CD1c-positive myeloid dendritic cell (primary cell): ENCODE results near the gene KCNAB1.

Experiments used
- DNase-seq: peaks from one replicate; pipeline ENCODE4 v3.0.0-alpha.2; 2016; ENCODE audit errors: extremely low spot score

Gene KCNAB1

DNA sequence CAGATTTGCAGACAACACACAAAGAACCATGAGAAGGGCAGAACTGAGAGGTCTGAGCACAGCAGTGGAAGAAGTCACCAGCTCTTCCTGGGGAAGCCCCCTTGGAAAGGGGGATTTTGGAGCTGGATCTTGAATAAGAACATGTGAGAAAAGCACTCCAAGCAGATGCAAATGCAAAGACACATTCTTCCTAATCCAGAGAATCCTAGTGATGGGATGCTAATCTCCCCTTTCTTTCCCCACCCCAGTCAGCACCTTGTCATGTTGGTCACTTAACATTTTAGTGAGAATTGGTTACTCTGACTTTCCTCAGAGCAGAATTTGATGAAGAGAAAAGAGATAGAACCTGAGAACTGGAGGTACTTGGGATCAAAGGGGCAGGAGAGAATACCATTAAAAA lies 286.0 kb downstream of the KCNAB1 start:
- no peak for DNase-seq

GRCh38 chr3:156407617-156408225 lies 287.3 kb downstream of the KCNAB1 start:
- DNase-seq = no peak

DNA sequence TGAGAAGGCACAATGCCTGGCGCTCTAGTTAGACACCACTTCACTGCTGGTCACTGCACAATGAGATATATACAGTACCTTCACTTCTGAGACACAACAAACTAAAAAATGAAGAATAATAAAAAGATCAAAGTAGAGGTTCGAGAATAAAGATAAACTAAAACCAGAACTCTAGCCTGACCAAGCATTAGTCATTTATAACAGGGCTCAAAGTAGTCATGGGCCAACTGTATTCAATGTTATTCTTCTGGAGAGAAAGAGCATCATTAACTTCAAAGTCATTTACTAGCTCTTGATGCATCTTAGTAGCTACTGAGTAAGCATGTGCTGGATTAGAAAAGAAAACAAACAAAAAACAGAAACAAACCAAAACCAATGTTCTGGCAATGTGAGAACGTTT lies 289.3 kb downstream of the KCNAB1 start:
- no peak for DNase-seq

- no peak for DNase-seq
Measured at GRCh38 chr3:156412600-156412999, 292.2 kb downstream of the KCNAB1 start.

DNA sequence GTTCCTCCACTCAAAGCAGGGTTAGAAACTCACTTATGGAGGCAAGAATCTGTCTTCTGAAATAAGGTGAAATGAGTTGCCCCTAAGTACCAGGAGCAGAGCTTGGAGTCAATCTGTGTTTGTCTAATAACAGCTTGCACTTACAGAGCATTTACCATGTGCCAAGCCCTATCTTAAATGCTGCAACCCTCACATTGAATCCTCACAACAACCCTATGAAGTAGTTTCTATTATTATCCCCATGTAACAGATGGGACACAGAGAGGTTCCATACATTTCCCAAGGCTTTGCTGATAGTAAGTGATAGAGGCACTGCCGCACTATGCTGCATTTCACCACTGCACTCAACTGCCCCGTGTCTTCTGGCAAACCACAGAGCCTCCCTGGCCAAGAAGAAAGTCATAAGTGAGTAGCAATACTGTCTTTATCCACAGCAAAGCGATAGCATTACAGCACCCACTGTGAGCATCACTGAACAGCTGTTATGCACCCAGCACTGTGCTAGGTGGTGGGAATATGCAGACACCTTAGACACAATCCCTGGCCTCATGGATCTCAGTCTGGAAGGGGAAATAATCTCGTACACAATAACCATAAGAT lies 293.0 kb downstream of the KCNAB1 start:
- DNase-seq = no peak

- no peak for DNase-seq
Measured at GRCh38 chr3:156416846-156417558, 296.6 kb downstream of the KCNAB1 start.

GRCh38 chr3:156417559-156418132 lies 297.3 kb downstream of the KCNAB1 start:
- DNase-seq = no peak

DNA sequence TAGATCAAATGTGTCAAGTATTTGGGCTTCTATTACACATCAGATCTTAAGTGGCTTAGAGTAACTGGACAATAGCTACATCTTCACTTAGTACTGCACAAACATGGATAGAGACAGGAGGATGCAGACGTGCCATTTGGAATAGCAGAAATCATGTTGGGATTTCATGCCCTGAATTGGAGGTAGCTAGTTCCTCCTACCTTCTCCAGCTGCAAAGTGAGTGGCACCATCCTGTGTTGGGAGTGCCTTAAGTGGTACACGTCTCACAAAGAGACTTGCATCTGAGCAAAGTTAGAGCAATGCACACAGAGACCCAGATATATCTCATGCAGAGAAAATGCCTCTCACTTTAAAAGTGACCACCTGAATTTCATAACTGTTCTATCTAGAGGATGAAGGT lies 298.1 kb downstream of the KCNAB1 start:
- no peak for DNase-seq

DNA sequence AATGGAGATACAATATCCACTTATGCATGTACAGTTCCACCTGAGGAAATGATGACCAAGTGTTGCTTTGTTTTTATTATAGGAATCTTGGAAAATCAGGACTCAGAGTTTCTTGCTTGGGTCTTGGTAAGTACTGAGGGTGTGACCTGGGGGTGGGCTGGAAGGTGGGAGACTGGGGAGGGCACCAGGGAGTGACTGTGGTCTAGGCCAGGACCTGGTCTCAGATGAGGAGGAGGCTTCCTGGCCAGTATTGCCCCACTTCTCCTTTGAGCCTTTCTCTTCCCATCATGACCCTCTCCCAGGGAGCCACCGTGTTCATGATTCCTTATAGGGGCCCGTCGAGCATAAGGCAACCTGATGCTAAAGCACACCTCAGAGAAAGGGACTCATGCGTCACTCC lies 301.2 kb downstream of the KCNAB1 start:
- no peak for DNase-seq

- DNase-seq = no peak
Measured at GRCh38 chr3:156424758-156425157, 304.4 kb downstream of the KCNAB1 start.

DNA sequence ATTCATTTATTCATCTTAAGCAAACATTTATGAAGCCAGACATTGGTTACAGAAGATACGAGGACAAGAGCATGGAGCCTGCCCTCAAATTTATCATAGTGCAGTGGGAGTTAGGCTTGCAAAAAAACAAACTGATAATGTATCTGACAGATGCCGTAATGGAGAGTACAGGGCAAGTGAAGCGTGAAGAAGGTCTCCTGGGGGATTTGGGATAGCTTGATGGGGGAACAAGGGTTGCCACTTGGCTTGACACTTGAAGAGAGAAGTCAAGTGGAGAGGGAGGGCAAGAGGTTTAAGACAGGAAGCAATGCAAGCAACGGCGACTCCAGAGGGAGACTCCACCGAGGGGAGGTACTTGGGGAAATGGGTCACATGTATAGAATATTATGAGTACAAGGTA lies 305.3 kb downstream of the KCNAB1 start:
- DNase-seq = no peak

- no peak for DNase-seq
Measured at GRCh38 chr3:156429125-156429524, 308.7 kb downstream of the KCNAB1 start.

GRCh38 chr3:156431334-156432124 lies 311.2 kb downstream of the KCNAB1 start:
- DNase-seq = no peak

GRCh38 chr3:156432563-156432962 lies 312.2 kb downstream of the KCNAB1 start:
- no peak for DNase-seq

DNA sequence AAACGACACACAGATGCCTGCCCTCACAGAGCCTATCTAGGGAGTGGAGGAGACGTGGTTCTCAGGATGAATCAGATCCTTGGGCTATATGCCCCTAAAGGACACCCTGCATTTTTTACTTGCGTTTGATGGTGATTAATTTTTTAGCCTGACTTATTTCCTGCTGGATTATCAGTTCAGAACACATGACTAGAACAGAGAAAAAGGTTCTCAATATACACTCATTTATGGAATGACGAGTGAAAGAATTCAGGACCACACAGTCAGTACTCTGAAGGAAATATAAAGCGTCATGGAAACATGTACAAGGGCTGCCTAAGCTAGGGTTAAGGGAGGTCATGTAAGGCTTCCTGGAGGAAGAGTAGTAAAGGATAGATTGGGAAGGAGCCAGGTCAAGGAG lies 312.8 kb downstream of the KCNAB1 start:
- no peak for DNase-seq

DNA sequence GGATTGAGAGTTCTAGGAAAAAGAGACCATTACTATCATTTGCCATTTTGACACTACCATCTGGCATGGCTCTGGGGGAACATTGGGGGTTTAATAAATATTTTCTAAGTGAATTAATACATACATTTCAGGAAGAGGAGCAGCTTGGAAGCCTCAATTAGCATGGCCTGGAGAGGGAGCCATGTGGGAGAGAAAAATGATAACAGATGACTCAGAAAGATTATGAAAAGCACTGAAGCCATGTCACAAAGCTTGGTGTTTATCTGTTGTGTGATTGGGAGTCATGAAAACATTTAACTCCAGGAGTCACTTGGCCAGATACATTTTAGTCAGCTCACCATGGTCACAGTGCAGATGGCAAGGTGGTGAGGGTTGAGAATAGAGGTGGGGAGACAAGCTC lies 313.5 kb downstream of the KCNAB1 start:
- no peak for DNase-seq

GRCh38 chr3:156434921-156435320 lies 314.5 kb downstream of the KCNAB1 start:
- DNase-seq = no peak

GRCh38 chr3:156443079-156443478 lies 322.7 kb downstream of the KCNAB1 start:
- DNase-seq = no peak

- peak; percentile 9 for DNase-seq
Measured at GRCh38 chr3:156445117-156446090, 325.0 kb downstream of the KCNAB1 start.

- peak; percentile 5 for DNase-seq
Measured at GRCh38 chr3:156448300-156448699, 327.9 kb downstream of the KCNAB1 start.
